Frontal cortex (tissue), 4 donors: ENCODE measurements around the gene FUT9. TPM values are rescaled to one million over a fixed set of nuclear protein-coding genes. Genes with fewer than 3 reads are reported as not detected.
"Not testable (repeated sequence)": the region's sequence is repeated elsewhere in the genome, so short reads cannot be mapped to it uniquely, and the experiment has no call there.

Source experiments
- DNase-seq, 2 donors: peaks; one replicate each; pipeline ENCODE4 v3.0.0; 2012; ENCODE audit warnings: low spot score in 2 of 2
- FAIRE-seq: peaks from 2 replicates; lab custom pipeline; 2012; peaks lifted over from hg19 to GRCh38; lab: Jason Lieb, UNC
- total RNA-seq: library from RNA; depleted of rRNA; stranded (reverse); fragments of >200 nt; gene quantifications from one replicate; pipeline ENCODE4 v1.2.3, GENCODE V29; 2014
- donor health status: control.
- donor health status: control.
- donor health status: control.

Gene FUT9
- total RNA-seq, 1 donor from 2014 or later = 55.8 TPM

- FAIRE-seq = no peak
- DNase-seq = no peak
Observed at GRCh38 chr6:96257751-96258150, 242.0 kb downstream of the FUT9 start.

- not testable (repeated sequence) for DNase-seq, FAIRE-seq
Observed at GRCh38 chr6:96260787-96261430, 245.1 kb downstream of the FUT9 start.
